ENCODE results near the gene LRRC72.
"Not testable (repeated sequence)": the region's sequence is repeated elsewhere in the genome, so short reads cannot be mapped to it uniquely, and the experiment has no call there.

The LRRC72 gene

GRCh38 chr7:16509829-16510228, 16.8 kb upstream of the LRRC72 start:
- Histone ChIP-seq H3K4me1 (no peaks in the 10 kb centered on the region), H3K4me3 (no peak overlapping the region), H3K27me3 (ENCODE audit: low read depth) (peaks cover 5% of the 10 kb centered on the region), H3K9me3 (no peaks in the 10 kb centered on the region), H3K36me3 (replicated peaks) (no peaks in the 10 kb centered on the region)
- in situ Hi-C loops (cut with MboI; ENCODE audit: low sequenced_read_pairs): no loop called here
- no peak for DNase-seq (ENCODE audit: low spot score in 2 of 2)

DNA sequence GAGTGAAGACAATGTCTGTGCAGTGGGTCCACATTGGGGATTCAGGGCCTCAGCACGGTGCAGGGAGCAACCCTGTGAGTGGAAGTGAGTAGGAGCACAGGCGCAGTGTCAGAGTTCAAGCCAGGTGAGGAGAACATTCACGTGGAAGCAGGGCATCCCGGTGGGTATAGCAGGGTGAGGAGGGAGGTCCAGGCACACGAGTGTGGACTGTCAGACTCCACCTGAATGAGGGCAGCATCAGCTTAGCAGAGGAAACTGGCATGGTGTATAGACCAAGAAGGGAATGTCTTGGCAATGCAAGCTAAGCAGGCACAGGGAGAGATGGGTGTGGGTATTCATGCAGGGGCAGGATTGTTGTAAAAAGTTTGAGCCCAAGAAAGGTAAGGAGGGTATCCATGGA, 15.3 kb upstream of the LRRC72 start:
- no peak for DNase-seq (ENCODE audit: low spot score in 2 of 2)
- no peaks in the 10 kb centered on the region for H3K36me3 ChIP-seq (replicated peaks)
- H3K4me3 ChIP-seq: no peak overlapping the region
- in situ Hi-C loops (cut with MboI; ENCODE audit: low sequenced_read_pairs): no loop called here
- H3K27me3 ChIP-seq (ENCODE audit: low read depth): peaks cover 7% of the 10 kb centered on the region
- H3K9me3 ChIP-seq: no peaks in the 10 kb centered on the region
- no peaks in the 10 kb centered on the region for H3K4me1 ChIP-seq

DNA sequence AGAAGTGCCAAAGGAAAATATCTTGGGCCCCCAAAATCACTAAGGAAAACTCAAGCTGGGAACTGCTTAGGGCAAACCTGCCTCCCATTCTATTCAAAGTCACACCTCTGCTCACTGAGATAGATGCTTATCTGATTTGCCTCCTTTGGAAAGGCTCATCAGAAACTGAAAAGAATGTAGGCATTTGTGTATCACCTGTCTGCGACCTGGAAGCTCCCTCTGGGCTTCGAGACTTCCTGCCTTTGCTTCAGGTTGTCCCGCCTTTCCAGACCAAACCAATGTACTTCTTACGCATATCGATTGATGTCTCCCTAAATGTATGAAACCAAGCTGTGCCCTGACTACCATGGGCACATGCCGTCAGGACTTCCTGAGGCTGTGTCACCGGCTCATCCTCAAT, 14.5 kb upstream of the LRRC72 start:
- H3K4me1 ChIP-seq: no peaks in the 10 kb centered on the region
- no peaks in the 10 kb centered on the region for H3K36me3 ChIP-seq (replicated peaks)
- no peak for DNase-seq (ENCODE audit: low spot score in 2 of 2)
- in situ Hi-C loops (cut with MboI; ENCODE audit: low sequenced_read_pairs): no loop called here
- peaks cover 13% of the 10 kb centered on the region for H3K27me3 ChIP-seq (ENCODE audit: low read depth)
- no peak overlapping the region for H3K4me3 ChIP-seq
- no peaks in the 10 kb centered on the region for H3K9me3 ChIP-seq

DNA sequence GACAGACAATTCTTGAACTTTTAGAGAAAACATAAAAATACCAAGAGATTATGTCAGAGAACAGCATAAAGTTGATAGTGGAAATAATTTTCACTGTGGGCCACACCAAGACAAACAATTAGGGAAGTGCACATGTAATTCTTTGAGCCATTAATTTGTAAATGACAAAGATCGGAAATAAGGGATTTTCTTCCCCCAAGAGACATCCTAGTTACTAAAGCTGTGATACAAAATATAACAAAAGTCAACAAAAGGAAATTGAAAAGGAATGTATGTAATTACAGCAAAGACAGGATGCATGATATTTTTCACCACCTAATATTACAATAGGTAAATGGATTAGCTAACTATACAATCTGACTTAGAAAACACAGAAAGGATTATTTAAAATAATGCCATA, 12.4 kb upstream of the LRRC72 start:
- DNase-seq (ENCODE audit: low spot score in 2 of 2): peak in 1 of 2 experiments; percentile 59
- in situ Hi-C loops (cut with MboI; ENCODE audit: low sequenced_read_pairs): no loop called here
- no peak overlapping the region for H3K4me3 ChIP-seq

DNA sequence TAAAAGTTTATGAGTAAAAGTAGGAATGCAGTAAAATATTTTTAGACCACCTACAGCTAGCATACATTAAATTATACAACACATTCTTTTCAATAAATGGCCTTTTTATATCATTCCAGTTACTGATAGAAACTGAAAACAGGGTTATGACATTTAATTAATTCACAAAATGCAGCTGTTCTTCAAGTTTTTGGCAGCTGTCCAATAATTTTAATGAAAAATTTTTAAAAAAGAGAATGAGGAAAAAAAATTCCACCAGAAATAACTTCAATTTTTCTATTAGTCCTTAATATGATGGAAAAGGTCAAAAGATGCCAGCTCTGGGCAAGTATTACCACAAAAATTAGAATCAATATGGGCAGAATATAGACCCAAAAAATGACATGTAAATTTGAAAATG, 11.9 kb upstream of the LRRC72 start:
- Histone ChIP-seq H3K27me3 (ENCODE audit: low read depth) (peaks cover 11% of the 10 kb centered on the region), H3K4me3 (no peak overlapping the region), H3K9me3 (no peaks in the 10 kb centered on the region), H3K36me3 (replicated peaks) (no peaks in the 10 kb centered on the region), H3K4me1 (no peaks in the 10 kb centered on the region)
- DNase-seq (ENCODE audit: low spot score in 2 of 2): no peak
- in situ Hi-C loops (cut with MboI; ENCODE audit: low sequenced_read_pairs): no loop called here

More for the DNA sequence above, 12.4 kb upstream of the LRRC72 start:
- no peaks in the 10 kb centered on the region for H3K9me3 ChIP-seq
- no peaks in the 10 kb centered on the region for H3K36me3 ChIP-seq (replicated peaks)
- peaks cover 11% of the 10 kb centered on the region for H3K27me3 ChIP-seq (ENCODE audit: low read depth)
- no peaks in the 10 kb centered on the region for H3K4me1 ChIP-seq

GRCh38 chr7:16515785-16516685, 10.6 kb upstream of the LRRC72 start:
- DNase-seq (ENCODE audit: low spot score in 2 of 2): no peak
- Histone ChIP-seq H3K36me3 (replicated peaks) (no peaks in the 10 kb centered on the region), H3K4me1 (no peaks in the 10 kb centered on the region), H3K4me3 (no peak overlapping the region), H3K9me3 (no peaks in the 10 kb centered on the region), H3K27me3 (ENCODE audit: low read depth) (peaks cover 11% of the 10 kb centered on the region)
- in situ Hi-C loops (cut with MboI; ENCODE audit: low sequenced_read_pairs): no loop called here

GRCh38 chr7:16519985-16520384, 6.6 kb upstream of the LRRC72 start:
- in situ Hi-C loops (cut with MboI; ENCODE audit: low sequenced_read_pairs); H3K9me3 ChIP-seq; DNase-seq (ENCODE audit: low spot score in 2 of 2); H3K4me3 ChIP-seq; H3K36me3 ChIP-seq (replicated peaks); H3K4me1 ChIP-seq: not testable (repeated sequence)
- H3K27me3 ChIP-seq (ENCODE audit: low read depth): peaks cover 14% of the 10 kb centered on the region

GRCh38 chr7:16524332-16524731, 2.3 kb upstream of the LRRC72 start:
- in situ Hi-C loops (cut with MboI; ENCODE audit: low sequenced_read_pairs): no loop called here
- H3K9me3 ChIP-seq: no peaks in the 10 kb centered on the region
- H3K27me3 ChIP-seq (ENCODE audit: low read depth): peaks cover 4% of the 10 kb centered on the region
- no peaks in the 10 kb centered on the region for H3K4me1 ChIP-seq
- DNase-seq (ENCODE audit: low spot score in 2 of 2): peak; percentile 39 to 46
- H3K36me3 ChIP-seq (replicated peaks): no peaks in the 10 kb centered on the region
- H3K4me3 ChIP-seq: no peak overlapping the region

GRCh38 chr7:16528520-16528919, 1.9 kb downstream of the LRRC72 start:
- Histone ChIP-seq H3K4me3 (no peak overlapping the region), H3K27me3 (ENCODE audit: low read depth) (peaks cover 2% of the 10 kb centered on the region; the same call in 1 of the 2 replicates), H3K4me1 (no peaks in the 10 kb centered on the region), H3K36me3 (replicated peaks) (no peaks in the 10 kb centered on the region), H3K9me3 (no peaks in the 10 kb centered on the region)
- in situ Hi-C loops (cut with MboI; ENCODE audit: low sequenced_read_pairs): no loop called here
- no peak for DNase-seq (ENCODE audit: low spot score in 2 of 2)

GRCh38 chr7:16529697-16530096, 3.1 kb downstream of the LRRC72 start:
- in situ Hi-C loops (cut with MboI; ENCODE audit: low sequenced_read_pairs): no loop called here
- Histone ChIP-seq H3K9me3 (no peaks in the 10 kb centered on the region), H3K36me3 (replicated peaks) (no peaks in the 10 kb centered on the region), H3K27me3 (ENCODE audit: low read depth) (peaks cover 2% of the 10 kb centered on the region; the same call in 1 of the 2 replicates), H3K4me1 (no peaks in the 10 kb centered on the region), H3K4me3 (no peak overlapping the region)
- no peak for DNase-seq (ENCODE audit: low spot score in 2 of 2)

DNA sequence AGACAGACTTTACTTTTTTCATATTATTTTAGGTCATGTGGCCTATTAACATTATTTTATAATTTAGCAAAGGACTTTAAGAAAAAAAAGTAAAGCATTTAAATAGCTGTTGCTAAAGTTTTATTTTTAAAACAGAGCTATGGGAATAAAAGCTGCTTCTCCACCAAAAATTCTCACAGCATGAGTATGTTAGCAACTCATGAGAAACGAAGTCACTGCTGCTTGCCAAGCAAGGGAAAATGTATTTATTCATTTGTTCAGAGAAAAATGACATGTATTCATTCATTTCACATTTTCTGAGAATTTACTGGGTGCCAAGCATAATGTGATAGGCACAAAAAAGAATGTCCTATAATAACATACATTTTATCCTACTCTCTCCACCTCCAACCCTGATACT, 5.1 kb downstream of the LRRC72 start:
- Histone ChIP-seq H3K4me1 (no peaks in the 10 kb centered on the region), H3K4me3 (no peak overlapping the region), H3K27me3 (ENCODE audit: low read depth) (peaks cover 2% of the 10 kb centered on the region; the same call in 1 of the 2 replicates), H3K36me3 (replicated peaks) (no peaks in the 10 kb centered on the region), H3K9me3 (no peaks in the 10 kb centered on the region)
- DNase-seq (ENCODE audit: low spot score in 2 of 2): no peak
- in situ Hi-C loops (cut with MboI; ENCODE audit: low sequenced_read_pairs): no loop called here

DNA sequence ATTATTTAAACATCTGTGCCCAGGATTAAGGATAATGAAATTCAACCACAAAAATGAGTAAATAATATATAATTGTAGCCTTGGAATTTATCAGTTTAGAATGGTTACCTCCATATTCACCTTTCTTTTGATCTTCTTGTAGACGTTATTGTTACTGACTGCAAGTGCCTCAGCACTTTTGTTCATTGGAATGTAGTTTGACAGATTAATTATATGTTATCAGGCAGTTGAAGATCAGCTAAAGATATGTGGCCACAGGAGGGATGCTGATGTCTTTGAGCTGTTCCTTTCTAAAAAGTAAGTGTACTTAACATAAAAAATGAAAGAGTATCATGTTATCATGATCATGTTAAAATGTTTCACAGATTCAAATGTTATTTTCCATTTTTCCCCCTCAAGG, 5.6 kb downstream of the LRRC72 start:
- no peak overlapping the region for H3K4me3 ChIP-seq
- H3K9me3 ChIP-seq: no peaks in the 10 kb centered on the region
- H3K27me3 ChIP-seq (ENCODE audit: low read depth): peaks cover 2% of the 10 kb centered on the region; the same call in 1 of the 2 replicates
- DNase-seq (ENCODE audit: low spot score in 2 of 2): no peak
- no peaks in the 10 kb centered on the region for H3K36me3 ChIP-seq (replicated peaks)
- in situ Hi-C loops (cut with MboI; ENCODE audit: low sequenced_read_pairs): no loop called here
- H3K4me1 ChIP-seq: no peaks in the 10 kb centered on the region

- no peaks in the 10 kb centered on the region for H3K4me1 ChIP-seq
- no peaks in the 10 kb centered on the region for H3K36me3 ChIP-seq (replicated peaks)
- H3K4me3 ChIP-seq: no peak overlapping the region
- no peaks in the 10 kb centered on the region for H3K9me3 ChIP-seq
- DNase-seq (ENCODE audit: low spot score in 2 of 2): no peak
- H3K27me3 ChIP-seq (ENCODE audit: low read depth): no peaks in the 10 kb centered on the region; the same call in 1 of the 2 replicates
- in situ Hi-C loops (cut with MboI; ENCODE audit: low sequenced_read_pairs): no loop called here
Observed at GRCh38 chr7:16535500-16535899, 8.9 kb downstream of the LRRC72 start.

- H3K36me3 ChIP-seq (replicated peaks); H3K4me1 ChIP-seq; H3K27me3 ChIP-seq (ENCODE audit: low read depth); DNase-seq (ENCODE audit: low spot score in 2 of 2); H3K9me3 ChIP-seq; in situ Hi-C loops (cut with MboI; ENCODE audit: low sequenced_read_pairs); H3K4me3 ChIP-seq: not testable (repeated sequence)
Observed at GRCh38 chr7:16540559-16540958, 13.9 kb downstream of the LRRC72 start.

Data from HAP-1 (cell line).